Sciatic nerve (tissue), 2 donors: ENCODE measurements around the gene HCRTR1. TPM values are rescaled to one million over a fixed set of nuclear protein-coding genes. Genes with fewer than 3 reads are reported as not detected.
A peak's percentile ranks its signal among the peaks of the same experiment; 100 is the strongest.

Source experiments
- ATAC-seq: fragments of 200-7000 bp; cut with Tn5 transposase; one replicate; pipeline ENCODE4 v1.9.1; 2020; ENCODE audit warnings: mild to moderate bottlenecking, moderate library complexity
- DNase-seq: peaks from one replicate; pipeline ENCODE4 v3.0.0-alpha.2; 2020; ENCODE audit warnings: low spot score
- intact Hi-C: fragments of 100-400 bp; cut with DNase I; formaldehyde crosslinking; loops from one replicate; pipeline ENCODE4 v1.14.2; 2022
- total RNA-seq: library from RNA; stranded (reverse); fragmentation: NEBNext Ultra II Directional; extraction: Animal tissue kit (Norgen Biotek cat#: 25700); gene quantifications from one replicate; pipeline ENCODE4 v1.2.1, GENCODE V29; 2021
- donor health status: DM: no; HTN: no; CAD: no.
- donor health status: DM: no; HTN: no; CAD: no.

The HCRTR1 gene
- total RNA-seq, 1 donor from 2014 or later: 0.31 TPM

DNA sequence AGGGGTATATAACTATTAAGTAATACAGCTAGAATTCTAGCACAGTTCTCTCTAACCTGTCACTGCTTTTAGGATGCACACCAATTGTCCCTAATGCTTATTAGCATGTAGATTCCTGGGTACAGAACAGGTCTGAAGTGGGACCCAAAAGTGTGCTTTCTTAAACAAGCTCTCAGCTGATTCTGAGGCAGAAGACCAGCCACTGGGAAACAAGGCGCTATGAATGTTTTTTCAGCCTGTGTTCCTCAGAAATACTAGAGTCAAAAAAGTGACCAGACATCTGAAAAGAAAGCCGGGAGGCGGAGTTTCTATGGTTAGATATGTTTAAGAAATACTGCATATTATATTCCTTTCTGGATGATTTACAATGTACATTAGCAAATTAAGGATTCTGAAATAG lies 25.4 kb downstream of the HCRTR1 start:
- DNase-seq (no peak), ATAC-seq (no peak)
- intact Hi-C loops: no loop called here

DNA sequence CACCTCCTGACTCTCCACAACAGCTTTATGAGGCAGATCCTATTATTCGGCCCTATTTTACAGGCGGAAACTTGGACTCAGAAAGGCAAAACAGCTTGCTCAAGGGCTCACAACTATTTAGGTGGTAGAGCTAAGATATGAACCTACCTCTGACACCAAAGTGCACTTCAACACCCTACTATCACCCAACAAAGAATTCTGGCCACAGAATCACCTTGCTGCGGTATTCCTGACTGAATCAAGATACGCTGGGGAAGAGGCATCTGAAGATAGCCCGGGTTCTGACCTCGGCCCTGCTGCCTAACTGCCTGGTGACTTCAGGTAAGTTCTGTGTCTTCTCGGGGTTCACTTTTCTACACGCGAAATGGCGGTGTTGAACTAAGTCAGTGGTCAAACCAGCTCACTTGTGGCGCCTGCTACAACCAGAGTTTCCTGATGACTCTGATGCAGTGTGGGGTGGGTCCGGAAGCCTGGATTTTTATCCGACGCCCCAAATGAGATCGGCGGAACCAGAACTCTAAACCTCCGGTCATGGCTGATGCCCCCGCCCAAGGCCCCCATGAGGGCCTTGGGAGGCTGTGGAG lies 26.6 kb downstream of the HCRTR1 start:
- ATAC-seq: no peak

DNA sequence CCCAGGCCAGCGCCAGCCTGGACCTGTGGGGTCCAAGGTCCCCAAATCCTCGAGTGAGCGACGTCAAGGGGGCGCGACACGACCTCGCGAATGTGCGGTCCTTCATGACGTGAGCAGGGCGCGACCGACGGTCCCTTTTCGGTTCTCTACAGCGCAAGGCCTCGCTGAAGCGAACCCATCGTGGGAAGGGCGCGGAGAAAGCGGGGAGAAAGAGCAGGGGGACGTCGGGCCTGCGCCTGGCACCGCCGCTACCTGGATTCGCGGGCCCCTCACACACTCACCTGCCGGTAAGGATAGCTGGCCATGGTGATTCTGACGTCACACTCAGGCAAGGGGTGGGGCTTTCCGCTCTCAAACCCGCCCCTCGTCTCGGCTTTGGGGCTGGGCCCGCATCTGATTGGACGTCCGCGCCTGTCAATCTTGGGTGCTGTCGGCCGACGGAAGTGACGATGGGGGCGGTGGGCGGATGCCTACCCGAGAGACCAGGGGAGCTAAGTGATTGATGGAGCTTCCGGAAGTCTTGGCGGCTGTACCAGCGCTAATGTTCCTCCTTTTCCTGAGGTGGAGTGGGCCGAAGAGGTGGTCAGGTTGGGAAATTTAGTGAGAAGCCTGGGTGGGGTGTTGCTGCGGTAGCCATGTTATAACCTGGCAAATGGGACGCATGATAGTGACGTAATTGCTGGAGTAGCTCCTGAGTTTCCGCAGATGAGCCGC lies 27.2 kb downstream of the HCRTR1 start, which contains the start of gene PEF1:
Gene PEF1, minus strand, starts transcription at position 317 of the 714 bp plus-strand sequence. Its CDS starts 12 bp downstream, at position 305.
- DNase-seq (peak; percentile 100), ATAC-seq (peak; percentile 96)
- intact Hi-C loops: no loop called here

More for the DNA sequence above, 26.6 kb downstream of the HCRTR1 start:
- DNase-seq: no peak
- intact Hi-C loops: no loop called here

GRCh38 chr1:31645274-31645568 lies 27.7 kb downstream of the HCRTR1 start:
- ATAC-seq: no peak
- no peak for DNase-seq
- intact Hi-C loops: no loop called here

GRCh38 chr1:31646259-31646960 lies 28.9 kb downstream of the HCRTR1 start:
- ATAC-seq (no peak), DNase-seq (no peak)
- intact Hi-C loops: no loop called here

DNA sequence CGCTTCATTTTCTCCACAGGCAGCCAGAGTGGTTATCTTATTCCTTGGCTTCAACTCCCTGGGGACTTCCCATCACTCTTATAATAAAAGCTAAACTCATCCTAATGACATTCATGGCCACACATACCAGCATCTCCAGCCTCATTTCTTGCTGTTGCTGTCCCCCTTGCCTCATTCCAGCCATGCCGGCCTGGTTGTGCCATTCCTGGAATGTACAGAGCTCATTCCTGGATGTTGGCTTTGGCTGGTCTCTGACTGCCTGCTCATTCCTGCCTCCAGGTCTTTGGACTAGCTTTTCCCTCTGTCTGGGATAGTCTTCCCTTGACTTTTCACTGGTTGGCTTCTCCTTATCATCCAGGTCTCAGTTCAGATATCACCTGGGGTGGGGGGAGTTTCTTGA lies 29.6 kb downstream of the HCRTR1 start:
- intact Hi-C loops: no loop called here
- ATAC-seq: no peak
- no peak for DNase-seq

GRCh38 chr1:31648190-31648589 lies 30.7 kb downstream of the HCRTR1 start:
- no peak for ATAC-seq
- no peak for DNase-seq
- intact Hi-C loops: no loop called here

DNA sequence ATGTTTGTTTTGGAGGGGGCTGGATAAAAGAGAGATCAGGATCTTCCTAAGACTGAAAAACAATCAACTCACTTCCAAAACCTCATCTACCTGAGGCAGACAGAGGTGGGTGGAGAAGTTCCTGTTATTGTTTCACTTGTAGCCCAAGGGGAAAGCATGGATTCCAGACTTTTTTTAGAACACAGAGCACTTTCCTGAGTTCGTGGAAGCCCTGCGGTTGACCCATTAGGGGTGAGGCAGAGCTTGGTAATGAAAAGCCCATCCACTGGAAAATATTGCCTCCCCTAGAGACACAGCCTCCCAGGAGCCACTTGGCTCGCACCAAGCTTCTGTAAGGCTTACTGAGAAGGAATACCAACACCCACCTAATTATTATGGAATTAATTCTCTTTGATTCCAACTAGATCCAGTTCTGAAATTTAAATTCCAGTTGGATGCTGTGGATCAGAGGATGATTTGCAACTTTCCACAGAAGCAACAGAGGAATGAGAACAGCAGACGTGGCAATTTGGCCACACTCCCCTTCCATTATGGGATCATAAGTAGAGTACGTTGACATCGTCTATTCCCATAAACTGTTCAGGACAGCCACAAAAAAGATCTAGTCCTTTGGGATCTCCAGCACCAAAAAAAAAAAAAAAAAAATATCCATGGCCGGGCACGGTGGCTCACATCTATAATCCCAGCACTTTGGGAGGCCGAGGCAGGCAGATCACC lies 31.3 kb downstream of the HCRTR1 start:
- ATAC-seq (peak; percentile 51), DNase-seq (no peak)
- intact Hi-C loops: no loop called here

- intact Hi-C loops: no loop called here
- no peak for ATAC-seq
- DNase-seq: no peak
Observed at GRCh38 chr1:31650161-31651088, 32.9 kb downstream of the HCRTR1 start.

- ATAC-seq: no peak
- DNase-seq: no peak
- intact Hi-C loops: no loop called here
Observed at GRCh38 chr1:31651089-31651420, 33.6 kb downstream of the HCRTR1 start.

GRCh38 chr1:31651766-31652165 lies 34.3 kb downstream of the HCRTR1 start:
- DNase-seq (no peak), ATAC-seq (no peak)
- intact Hi-C loops: no loop called here

DNA sequence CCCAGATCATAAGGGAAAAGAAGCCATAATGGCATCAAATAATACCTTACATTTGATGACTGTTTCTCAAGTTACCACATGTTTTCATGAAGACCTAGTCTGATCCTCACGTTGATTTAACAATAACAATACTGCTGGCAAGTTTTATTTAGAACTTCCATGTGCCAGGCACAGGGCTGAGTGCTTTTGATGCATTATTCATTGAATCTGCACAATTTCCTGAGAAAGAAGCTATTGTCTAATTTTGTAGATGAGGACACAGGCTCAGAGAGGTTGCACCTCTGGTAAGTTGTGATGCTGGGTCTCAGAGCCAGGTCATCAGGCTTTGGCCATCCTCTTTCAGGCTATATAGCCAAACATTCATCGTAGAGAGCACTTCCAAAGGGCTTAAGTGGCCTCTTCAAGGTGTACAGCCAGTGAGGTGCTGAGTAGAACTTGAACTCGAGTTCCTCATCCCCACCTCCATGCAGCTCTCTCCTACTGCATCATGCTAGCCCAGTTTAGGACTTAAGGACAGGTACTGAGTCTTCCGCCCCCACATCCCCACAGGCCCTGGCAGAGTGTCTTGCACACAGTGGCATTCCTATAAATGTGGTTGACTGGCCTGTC lies 35.5 kb downstream of the HCRTR1 start:
- ATAC-seq: no peak
- DNase-seq: no peak
- intact Hi-C loops: no loop called here

GRCh38 chr1:31653717-31654473 lies 36.4 kb downstream of the HCRTR1 start:
- intact Hi-C loops: no loop called here
- DNase-seq (no peak), ATAC-seq (no peak)

DNA sequence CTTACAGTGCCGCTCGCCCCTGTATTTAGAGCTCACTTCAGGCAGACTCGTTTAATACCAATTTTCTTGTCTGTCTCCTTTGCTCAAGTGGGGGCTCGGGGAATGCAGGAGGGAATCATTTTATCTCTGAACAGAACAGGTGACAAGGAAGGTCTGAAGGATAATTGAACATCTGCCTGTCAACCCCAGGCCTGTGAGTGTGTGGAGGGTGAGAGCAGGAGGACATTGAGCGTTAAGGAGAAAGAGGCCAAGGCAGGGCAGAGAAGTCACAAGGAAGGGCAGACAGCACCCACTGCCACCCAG lies 36.9 kb downstream of the HCRTR1 start:
- intact Hi-C loops: no loop called here

GRCh38 chr1:31655104-31655503 lies 37.6 kb downstream of the HCRTR1 start:
- intact Hi-C loops: no loop called here
- ATAC-seq: no peak
- DNase-seq: no peak

More for the DNA sequence above, 36.9 kb downstream of the HCRTR1 start:
- ATAC-seq: no peak
- DNase-seq: no peak

DNA sequence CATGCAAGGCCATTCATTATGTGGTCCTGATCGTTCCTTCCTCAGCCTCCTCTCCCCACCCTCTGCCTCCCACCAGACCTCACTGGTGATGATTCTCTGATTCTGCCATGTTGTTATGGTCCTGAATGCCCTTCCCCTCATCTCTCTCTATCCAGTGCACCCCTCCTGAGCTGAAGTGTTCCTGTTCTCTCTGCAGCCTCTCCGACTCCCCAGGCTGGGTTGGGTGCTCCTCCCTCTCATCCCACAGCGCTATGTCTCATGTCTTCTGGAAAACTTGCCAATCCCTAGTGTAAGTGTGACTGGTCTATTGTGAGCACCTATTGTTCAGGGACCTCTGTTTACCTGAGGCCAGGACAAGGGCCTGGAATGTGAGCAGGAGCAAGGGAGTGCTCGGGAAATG lies 38.3 kb downstream of the HCRTR1 start:
- no peak for DNase-seq
- intact Hi-C loops: no loop called here
- ATAC-seq: no peak

- DNase-seq (no peak), ATAC-seq (no peak)
- intact Hi-C loops: no loop called here
Observed at GRCh38 chr1:31657020-31657804, 39.7 kb downstream of the HCRTR1 start.
